Measurements from ENCODE around the gene FDXR. TPM values are rescaled to one million over a fixed set of nuclear protein-coding genes. Genes with fewer than 3 reads are reported as not detected.

Gene FDXR
- total RNA-seq, 1 experiment from 2014 or later, result 18.2 TPM

DNA sequence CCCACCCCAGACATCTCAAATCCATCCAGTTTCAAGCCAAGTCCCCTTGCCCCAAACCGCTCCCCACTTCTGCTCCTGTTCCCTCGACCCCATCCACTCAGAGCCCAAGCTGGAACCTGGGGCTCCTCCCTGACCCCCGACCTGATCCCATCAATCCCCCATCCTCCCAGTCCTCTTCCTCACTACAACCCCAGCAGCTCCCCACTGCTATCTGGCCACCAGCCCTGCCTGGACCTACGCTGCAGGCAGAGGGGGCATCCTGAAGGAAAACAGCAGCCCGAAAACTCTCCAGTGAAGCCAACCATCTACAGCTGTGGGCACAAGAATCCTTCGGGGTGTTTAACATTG lies 3.9 kb downstream of the FDXR start:
- Histone ChIP-seq H3K9me2 (ENCODE audit: insufficient read depth) (no peaks in the 10 kb centered on the region), H2AFZ (no peak overlapping the region), H4K20me1 (ENCODE audit: insufficient read depth) (no peaks in the 10 kb centered on the region), H3K9me3 (ENCODE audit: insufficient read depth, low read depth) (no peaks in the 10 kb centered on the region), H3K4me1 (replicated peaks; ENCODE audit: insufficient read depth) (peaks cover 9% of the 10 kb centered on the region), H3K79me2 (ENCODE audit: low read depth) (no peaks in the 10 kb centered on the region), H3K36me3 (ENCODE audit: low read depth) (no peaks in the 10 kb centered on the region), H3K27ac (no peak overlapping the region), H3K4me2 (no peak overlapping the region), H3K27me3 (ENCODE audit: insufficient read depth, low read depth) (no peaks in the 10 kb centered on the region), H3K4me3 (no peak overlapping the region), H3F3A (ENCODE audit: insufficient read depth, low read depth) (no peaks in the 10 kb centered on the region)
- BruUV-seq (replicated peaks), result no TSS peak
- intact Hi-C loops (cut with micrococcal nuclease; ENCODE audit: unreplicated experiment), result loop anchor here (5.0 kb wide), 1 partner anchor 502 kb away; the partner anchor contains the start of gene GPR142
- CTCF ChIA-PET, result no interaction called here
- POLR2A ChIA-PET (ENCODE audit: unreplicated experiment), result no interaction called here
- DNase-seq, result no peak
- TF ChIP-seq, protein P1, sequence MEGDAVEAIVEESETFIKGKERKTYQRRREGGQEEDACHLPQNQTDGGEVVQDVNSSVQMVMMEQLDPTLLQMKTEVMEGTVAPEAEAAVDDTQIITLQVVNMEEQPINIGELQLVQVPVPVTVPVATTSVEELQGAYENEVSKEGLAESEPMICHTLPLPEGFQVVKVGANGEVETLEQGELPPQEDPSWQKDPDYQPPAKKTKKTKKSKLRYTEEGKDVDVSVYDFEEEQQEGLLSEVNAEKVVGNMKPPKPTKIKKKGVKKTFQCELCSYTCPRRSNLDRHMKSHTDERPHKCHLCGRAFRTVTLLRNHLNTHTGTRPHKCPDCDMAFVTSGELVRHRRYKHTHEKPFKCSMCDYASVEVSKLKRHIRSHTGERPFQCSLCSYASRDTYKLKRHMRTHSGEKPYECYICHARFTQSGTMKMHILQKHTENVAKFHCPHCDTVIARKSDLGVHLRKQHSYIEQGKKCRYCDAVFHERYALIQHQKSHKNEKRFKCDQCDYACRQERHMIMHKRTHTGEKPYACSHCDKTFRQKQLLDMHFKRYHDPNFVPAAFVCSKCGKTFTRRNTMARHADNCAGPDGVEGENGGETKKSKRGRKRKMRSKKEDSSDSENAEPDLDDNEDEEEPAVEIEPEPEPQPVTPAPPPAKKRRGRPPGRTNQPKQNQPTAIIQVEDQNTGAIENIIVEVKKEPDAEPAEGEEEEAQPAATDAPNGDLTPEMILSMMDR (conservative IDR thresholded peaks at IDR 0.05), result no peak
- no peak for TF ChIP-seq EZH2 (IDR thresholded peaks at IDR 0.05; ENCODE audit: low read depth)

DNA sequence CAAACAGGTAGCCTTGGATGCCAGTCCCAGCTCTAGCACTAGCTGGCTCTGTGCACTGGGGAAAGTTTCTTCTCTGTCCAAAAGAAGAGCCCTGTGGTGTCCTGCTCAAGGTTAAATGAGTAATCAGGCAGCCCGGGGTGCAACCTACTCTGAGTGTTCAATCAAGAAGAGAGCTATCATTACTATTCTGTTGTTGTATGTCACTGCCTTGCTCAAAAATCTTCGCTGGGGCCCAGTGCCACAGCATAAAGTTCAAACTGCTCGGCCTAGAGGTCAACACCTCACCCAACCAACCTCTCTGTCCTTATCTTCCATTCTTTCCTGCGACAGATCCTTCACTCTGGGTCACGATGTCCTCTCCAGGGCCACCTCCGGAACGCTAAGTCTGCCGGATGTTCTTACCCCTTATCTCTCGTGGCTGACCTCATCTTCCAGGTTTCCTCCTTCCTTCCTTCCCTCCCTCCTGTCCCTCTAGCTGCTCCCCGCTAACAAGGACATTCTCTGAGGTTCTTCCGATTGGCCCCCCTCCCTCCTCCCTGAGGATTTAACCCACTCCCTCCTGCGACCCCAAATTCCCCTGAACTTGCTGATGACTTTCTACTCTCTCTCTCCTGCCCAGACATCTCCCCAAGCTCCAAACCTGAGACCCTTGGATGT lies 4.4 kb downstream of the FDXR start:
- ChIA-PET POLR2A (ENCODE audit: unreplicated experiment) (no interaction called here), CTCF (no interaction called here)
- Histone ChIP-seq H3K4me1 (replicated peaks; ENCODE audit: insufficient read depth) (peaks cover 8% of the 10 kb centered on the region), H3K4me3 (no peak overlapping the region), H3F3A (ENCODE audit: insufficient read depth, low read depth) (peaks cover 2% of the 10 kb centered on the region; the same call in 1 of the 2 replicates), H4K20me1 (ENCODE audit: insufficient read depth) (no peaks in the 10 kb centered on the region), H3K27ac (no peak overlapping the region), H3K4me2 (no peak overlapping the region), H3K9me3 (ENCODE audit: insufficient read depth, low read depth) (no peaks in the 10 kb centered on the region), H3K27me3 (ENCODE audit: insufficient read depth, low read depth) (no peaks in the 10 kb centered on the region), H3K79me2 (ENCODE audit: low read depth) (no peaks in the 10 kb centered on the region), H2AFZ (no peak overlapping the region), H3K9me2 (ENCODE audit: insufficient read depth) (no peaks in the 10 kb centered on the region), H3K36me3 (ENCODE audit: low read depth) (no peaks in the 10 kb centered on the region)
- intact Hi-C loops (cut with micrococcal nuclease; ENCODE audit: unreplicated experiment), result loop anchor here (5.0 kb wide), 1 partner anchor 501 kb away; the partner anchor contains the start of gene GPR142
- DNase-seq, result no peak
- TF ChIP-seq, protein P1 (conservative IDR thresholded peaks at IDR 0.05), result no peak
- no TSS peak for BruUV-seq (replicated peaks)

DNA sequence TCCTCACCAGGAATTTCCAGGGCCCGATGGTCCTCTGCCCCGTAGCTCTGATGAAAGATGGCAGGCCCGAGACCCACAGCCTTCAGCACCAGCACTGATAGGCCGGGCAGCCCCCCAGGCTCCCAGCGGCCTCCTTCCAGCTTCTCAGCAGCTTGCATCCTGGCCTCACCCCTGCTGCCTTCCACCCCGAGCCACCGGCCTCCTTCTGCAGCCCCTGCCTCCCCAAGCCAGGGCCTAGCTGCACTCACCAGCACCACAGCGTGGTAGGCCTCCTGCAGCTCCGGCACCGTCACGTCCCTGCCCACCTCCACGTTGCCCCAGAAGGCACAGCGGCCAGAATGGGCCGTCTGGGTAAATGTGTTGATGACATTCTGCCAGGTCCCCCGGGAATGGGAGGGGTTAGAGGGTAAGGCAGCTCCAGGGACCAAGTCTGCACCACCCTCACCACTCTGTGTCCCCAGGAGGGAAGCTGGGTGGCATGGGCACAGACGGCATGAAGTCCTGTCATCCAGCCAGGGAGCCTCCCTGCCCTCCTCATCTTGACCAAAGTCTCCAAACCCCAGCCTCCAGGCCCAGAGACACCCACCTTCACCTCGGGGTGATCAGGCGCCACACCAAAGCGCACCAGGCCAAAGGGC lies 6.5 kb downstream of the FDXR start:
- Histone ChIP-seq H4K20me1 (ENCODE audit: insufficient read depth) (no peaks in the 10 kb centered on the region), H3K4me1 (replicated peaks; ENCODE audit: insufficient read depth) (no peaks in the 10 kb centered on the region), H3K4me3 (no peak overlapping the region), H3K9me3 (ENCODE audit: insufficient read depth, low read depth) (no peaks in the 10 kb centered on the region), H3K27me3 (ENCODE audit: insufficient read depth, low read depth) (no peaks in the 10 kb centered on the region), H3K4me2 (no peak overlapping the region), H3K9me2 (ENCODE audit: insufficient read depth) (no peaks in the 10 kb centered on the region), H3K36me3 (ENCODE audit: low read depth) (no peaks in the 10 kb centered on the region), H3F3A (ENCODE audit: insufficient read depth, low read depth) (peaks cover 2% of the 10 kb centered on the region; the same call in 1 of the 2 replicates), H2AFZ (no peak overlapping the region), H3K79me2 (ENCODE audit: low read depth) (no peaks in the 10 kb centered on the region), H3K27ac (no peak overlapping the region)
- no peak for DNase-seq
- intact Hi-C loops (cut with micrococcal nuclease; ENCODE audit: unreplicated experiment), result loop anchor here (5.0 kb wide), 1 partner anchor 499 kb away; the partner anchor contains the start of gene GPR142
- CTCF ChIA-PET, result interaction anchor here (0.9 kb wide), 1 partner anchor 121 kb away, joined by 3 read pairs; no protein-coding TSS in a partner anchor
- TF ChIP-seq EZH2 (IDR thresholded peaks at IDR 0.05; ENCODE audit: low read depth), result no peak
- TF ChIP-seq, protein P1 (conservative IDR thresholded peaks at IDR 0.05), result no peak
- BruUV-seq (replicated peaks), result no TSS peak
- POLR2A ChIA-PET (ENCODE audit: unreplicated experiment), result no interaction called here

Measured in PC-9 (cell line).